Osteoblast (primary cell): ENCODE data around the gene R3HCC1L. TPM values are rescaled to one million over a fixed set of nuclear protein-coding genes. Genes with fewer than 3 reads are reported as not detected.
"Not testable (repeated sequence)": the region's sequence is repeated elsewhere in the genome, so short reads cannot be mapped to it uniquely, and the experiment has no call there.

ENCODE experiments used
- DNase-seq: peaks from one replicate; pipeline ENCODE4 v3.0.0; 2011; ENCODE audit warnings: low spot score, mixed read lengths; ENCODE audit not compliant: insufficient read length; ENCODE audit errors: missing footprints
- H2AFZ ChIP-seq: 2 replicates; pipeline ENCODE4 v1.6.0; 2011; ENCODE audit warnings: mild to moderate bottlenecking, low read length
- H3K27ac ChIP-seq: 2 replicates; pipeline ENCODE4 v1.5.1; 2011; ENCODE audit warnings: mild to moderate bottlenecking, low read depth, low read length, moderate library complexity
- H3K27me3 ChIP-seq: 2 replicates; pipeline ENCODE4 v1.6.0; 2012; ENCODE audit warnings: mild to moderate bottlenecking, control low read depth, inconsistent platforms, low read length, moderate library complexity; ENCODE audit not compliant: insufficient read depth
- H3K36me3 ChIP-seq: 2 replicates; pipeline ENCODE4 v1.5.1; 2011; ENCODE audit warnings: mild to moderate bottlenecking, low read length, control low read depth, moderate library complexity; ENCODE audit not compliant: insufficient read depth
- H3K4me1 ChIP-seq: 2 replicates; pipeline ENCODE4 v1.5.1; 2011; ENCODE audit warnings: mild to moderate bottlenecking, low read length, control low read depth, moderate library complexity; ENCODE audit not compliant: insufficient read depth
- H3K4me2 ChIP-seq: 2 replicates; pipeline ENCODE4 v1.6.0; 2011; ENCODE audit warnings: mild to moderate bottlenecking, low read length; ENCODE audit not compliant: insufficient read depth
- H3K4me3 ChIP-seq: fragments of 200-600 bp; sonication (generic); 3 replicates; pipeline ENCODE4 v1.5.1; 2012; ENCODE audit warnings: mild to moderate bottlenecking, low read length, inconsistent platforms; ENCODE audit not compliant: insufficient read depth
- H3K79me2 ChIP-seq: 2 replicates; pipeline ENCODE4 v1.6.0; 2012; ENCODE audit warnings: mild to moderate bottlenecking, low read length, control low read depth, inconsistent platforms; ENCODE audit not compliant: insufficient read depth
- H3K9me3 ChIP-seq: 2 replicates; pipeline ENCODE4 v1.5.1; 2011; ENCODE audit warnings: low read depth, low read length, control low read depth
- H4K20me1 ChIP-seq: 2 replicates; pipeline ENCODE4 v1.6.0; 2012; ENCODE audit warnings: mild to moderate bottlenecking, low read length, control low read depth; ENCODE audit not compliant: insufficient read depth
- total RNA-seq: library from RNA; depleted of rRNA; stranded (reverse); fragments of >200 nt; gene quantifications from 2 replicates; pipeline ENCODE4 v1.2.3, GENCODE V29; 2012
- TF ChIP-seq, protein P1 (sequence below): IDR thresholded peaks from 2 replicates; pipeline ENCODE4 v1.5.1; 2011; ENCODE audit warnings: mild to moderate bottlenecking, low read depth, low read length, moderate library complexity; ENCODE audit errors: extremely low read depth

Gene R3HCC1L
- total RNA-seq, 1 donor, result 15.9 TPM

DNA sequence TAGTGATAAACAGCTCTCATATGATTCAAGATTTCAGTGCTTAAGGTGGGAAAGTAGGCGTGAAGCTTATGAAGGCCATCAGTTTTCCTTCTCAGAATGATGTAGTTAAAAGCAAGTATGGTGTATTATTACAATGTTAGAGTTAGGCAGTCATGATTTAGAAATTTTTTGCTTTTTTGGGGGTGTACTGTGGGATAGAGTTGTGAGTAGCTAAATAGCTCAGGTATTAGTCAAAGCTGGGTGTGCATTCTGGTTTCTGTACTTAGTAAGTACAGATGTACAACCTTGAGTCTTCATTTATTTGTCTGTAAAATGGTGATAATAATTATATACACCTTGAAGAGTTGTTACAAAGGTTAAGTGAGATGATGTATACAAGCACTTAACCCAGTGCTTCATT is 52.2 kb downstream of the R3HCC1L start:
- DNase-seq, result no peak
- Histone ChIP-seq H3K9me3 (no peaks in the 10 kb centered on the region), H4K20me1 (peaks cover 8% of the 10 kb centered on the region), H3K79me2 (peaks cover 20% of the 10 kb centered on the region), H2AFZ (no peak overlapping the region), H3K4me2 (no peak overlapping the region), H3K27ac (no peak overlapping the region), H3K4me1 (no peaks in the 10 kb centered on the region), H3K4me3 (no peak overlapping the region), H3K36me3 (no peaks in the 10 kb centered on the region), H3K27me3 (no peaks in the 10 kb centered on the region)
- TF ChIP-seq, protein P1, sequence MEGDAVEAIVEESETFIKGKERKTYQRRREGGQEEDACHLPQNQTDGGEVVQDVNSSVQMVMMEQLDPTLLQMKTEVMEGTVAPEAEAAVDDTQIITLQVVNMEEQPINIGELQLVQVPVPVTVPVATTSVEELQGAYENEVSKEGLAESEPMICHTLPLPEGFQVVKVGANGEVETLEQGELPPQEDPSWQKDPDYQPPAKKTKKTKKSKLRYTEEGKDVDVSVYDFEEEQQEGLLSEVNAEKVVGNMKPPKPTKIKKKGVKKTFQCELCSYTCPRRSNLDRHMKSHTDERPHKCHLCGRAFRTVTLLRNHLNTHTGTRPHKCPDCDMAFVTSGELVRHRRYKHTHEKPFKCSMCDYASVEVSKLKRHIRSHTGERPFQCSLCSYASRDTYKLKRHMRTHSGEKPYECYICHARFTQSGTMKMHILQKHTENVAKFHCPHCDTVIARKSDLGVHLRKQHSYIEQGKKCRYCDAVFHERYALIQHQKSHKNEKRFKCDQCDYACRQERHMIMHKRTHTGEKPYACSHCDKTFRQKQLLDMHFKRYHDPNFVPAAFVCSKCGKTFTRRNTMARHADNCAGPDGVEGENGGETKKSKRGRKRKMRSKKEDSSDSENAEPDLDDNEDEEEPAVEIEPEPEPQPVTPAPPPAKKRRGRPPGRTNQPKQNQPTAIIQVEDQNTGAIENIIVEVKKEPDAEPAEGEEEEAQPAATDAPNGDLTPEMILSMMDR, result no peak

DNA sequence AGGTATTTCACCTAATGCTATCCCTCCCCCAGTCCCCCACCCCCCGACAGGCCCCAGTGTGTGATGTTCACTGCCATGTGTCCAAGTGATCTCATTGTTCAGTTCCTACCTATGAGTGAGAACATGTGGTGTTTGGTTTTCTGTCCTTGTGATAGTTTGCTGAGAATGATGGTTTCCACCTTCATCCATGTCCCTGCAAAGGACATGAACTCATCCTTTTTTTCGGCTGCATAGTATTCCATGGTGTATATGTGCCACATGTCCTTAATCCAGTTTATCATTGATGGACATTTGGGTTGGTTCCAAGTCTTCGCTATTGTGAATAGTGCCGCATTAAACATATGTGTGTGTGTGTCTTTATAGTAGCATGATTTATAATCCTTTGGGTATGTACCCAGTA is 56.3 kb downstream of the R3HCC1L start:
- H2AFZ ChIP-seq, H3K4me2 ChIP-seq, H3K9me3 ChIP-seq, H3K36me3 ChIP-seq, H3K79me2 ChIP-seq, H3K27ac ChIP-seq, DNase-seq, H3K4me1 ChIP-seq, H3K27me3 ChIP-seq, H3K4me3 ChIP-seq, H4K20me1 ChIP-seq: not testable (repeated sequence)

DNA sequence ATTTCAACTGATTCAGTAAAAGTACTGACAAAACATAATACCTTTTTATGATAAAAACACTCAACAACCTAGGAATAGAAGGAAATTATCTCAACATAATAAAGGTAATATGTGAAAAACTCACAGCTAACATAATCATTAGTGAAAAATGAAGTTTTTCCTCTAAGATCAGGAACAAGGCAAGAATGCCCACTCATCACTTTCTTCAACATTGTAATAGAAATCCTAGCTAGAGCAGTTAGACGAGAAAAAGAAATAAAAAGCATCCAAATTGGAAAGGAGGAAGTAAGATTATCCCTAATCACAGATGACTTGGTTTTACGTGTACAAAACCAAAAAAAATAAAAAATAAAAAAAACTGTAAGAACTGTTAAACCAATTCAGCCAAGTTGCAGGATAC is 58.6 kb downstream of the R3HCC1L start:
- Histone ChIP-seq H3K9me3 (no peaks in the 10 kb centered on the region), H3K4me2 (no peak overlapping the region), H3K4me3 (no peak overlapping the region), H3K79me2 (peaks cover 3% of the 10 kb centered on the region), H4K20me1 (no peaks in the 10 kb centered on the region), H3K27ac (no peak overlapping the region), H3K27me3 (no peaks in the 10 kb centered on the region), H3K36me3 (no peaks in the 10 kb centered on the region), H3K4me1 (no peaks in the 10 kb centered on the region), H2AFZ (no peak overlapping the region)
- TF ChIP-seq, protein P1, result no peak
- no peak for DNase-seq

GRCh38 chr10:98194633-98195032 is 60.2 kb downstream of the R3HCC1L start:
- no peak overlapping the region for H3K4me2 ChIP-seq
- H3K4me1 ChIP-seq, result no peaks in the 10 kb centered on the region

More at GRCh38 chr10:98194633-98195032, 60.2 kb downstream of the R3HCC1L start:
- Histone ChIP-seq H3K79me2 (peaks cover 3% of the 10 kb centered on the region), H2AFZ (no peak overlapping the region), H3K36me3 (no peaks in the 10 kb centered on the region), H3K9me3 (no peaks in the 10 kb centered on the region), H4K20me1 (no peaks in the 10 kb centered on the region), H3K27me3 (no peaks in the 10 kb centered on the region), H3K27ac (no peak overlapping the region), H3K4me3 (no peak overlapping the region)
- TF ChIP-seq, protein P1, result no peak
- DNase-seq, result no peak
